ENCODE data around the gene EGFR. TPM values are rescaled to one million over a fixed set of nuclear protein-coding genes. Genes with fewer than 3 reads are reported as not detected.

EGFR gene
- total RNA-seq, 2 donors from 2014 or later, result 21.1 to 22.5 TPM

DNA sequence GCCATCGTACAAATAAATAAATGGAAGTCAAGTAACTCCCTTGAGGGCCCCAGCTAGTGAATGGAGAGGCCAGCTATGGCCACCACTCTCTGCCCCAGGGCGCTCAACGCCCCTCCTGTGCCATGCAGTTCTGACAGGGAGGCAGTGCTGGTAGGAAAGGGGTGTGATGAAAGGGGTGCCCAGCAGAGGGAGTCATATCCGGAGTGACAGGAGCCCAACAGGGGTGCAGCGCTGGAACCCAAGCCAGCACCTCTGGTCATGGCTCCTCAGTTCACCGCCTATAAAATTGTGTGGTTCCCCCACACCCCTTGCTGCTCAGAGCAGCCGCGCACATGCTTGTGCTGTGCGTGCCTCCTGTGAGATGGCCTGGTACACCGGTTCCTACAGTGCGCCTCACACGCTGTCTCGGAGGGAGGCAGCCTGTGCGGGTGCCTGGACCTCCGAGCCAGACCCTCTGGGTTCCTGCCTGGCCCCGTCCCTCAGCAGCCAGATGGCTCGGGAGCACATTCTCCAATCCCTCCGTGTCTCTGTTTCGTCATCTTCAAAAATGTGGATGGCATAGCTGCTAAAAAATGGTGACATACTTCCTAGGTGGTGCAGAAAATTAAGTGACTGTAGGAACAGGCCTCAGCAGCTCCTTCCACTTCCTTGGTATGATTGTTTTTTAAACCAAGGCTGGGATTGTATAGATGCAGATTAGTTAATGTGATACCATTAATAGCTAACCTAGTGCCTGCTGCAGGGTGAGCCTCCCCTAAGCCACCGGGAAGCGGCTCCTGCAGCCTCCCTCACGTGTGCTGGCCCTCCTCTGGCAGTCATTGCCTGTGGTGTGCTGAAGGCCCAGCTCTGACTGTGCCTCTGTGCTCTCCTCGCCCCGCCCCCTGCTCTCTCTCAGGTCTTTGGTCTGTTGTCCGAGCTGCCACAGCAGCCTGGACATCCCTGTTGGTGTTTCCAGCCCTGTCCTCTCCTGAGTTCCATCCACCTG is 125.8 kb downstream of the EGFR start:
- no peak overlapping the region for H3K27ac ChIP-seq
- H3K9me3 ChIP-seq, result no peaks in the 10 kb centered on the region
- H3K4me3 ChIP-seq, result no peak overlapping the region
- H3K27me3 ChIP-seq, result no peaks in the 10 kb centered on the region
- no peak for DNase-seq (ENCODE audit: low spot score)
- H3K4me1 ChIP-seq, result peaks cover 0 to 14% of the 10 kb centered on the region in 2 donors
- H3K36me3 ChIP-seq, result peaks cover 59% of the 10 kb centered on the region
- TF ChIP-seq CTCF (IDR thresholded peaks at IDR 0.05), result no peak

- H3K4me1 ChIP-seq, result peaks cover 0 to 4% of the 10 kb centered on the region in 2 donors
- H3K36me3 ChIP-seq, result peaks cover 59% of the 10 kb centered on the region
- no peaks in the 10 kb centered on the region for H3K9me3 ChIP-seq
- no peak for TF ChIP-seq CTCF (IDR thresholded peaks at IDR 0.05)
- no peak overlapping the region for H3K27ac ChIP-seq
- no peak overlapping the region for H3K4me3 ChIP-seq
- H3K27me3 ChIP-seq, result no peaks in the 10 kb centered on the region
- DNase-seq (ENCODE audit: low spot score), result no peak
Measured at GRCh38 chr7:55145606-55146005, 126.8 kb downstream of the EGFR start.

- DNase-seq (ENCODE audit: low spot score), result no peak
- no peak for TF ChIP-seq CTCF (IDR thresholded peaks at IDR 0.05)
- peaks cover 68% of the 10 kb centered on the region for H3K36me3 ChIP-seq
- no peak overlapping the region for H3K27ac ChIP-seq
- H3K4me1 ChIP-seq, result no peaks in the 10 kb centered on the region
- no peaks in the 10 kb centered on the region for H3K27me3 ChIP-seq
- H3K4me3 ChIP-seq, result no peak overlapping the region
- H3K9me3 ChIP-seq, result no peaks in the 10 kb centered on the region
Measured at GRCh38 chr7:55147101-55147500, 128.3 kb downstream of the EGFR start.

- no peaks in the 10 kb centered on the region for H3K9me3 ChIP-seq
- no peaks in the 10 kb centered on the region for H3K4me1 ChIP-seq
- TF ChIP-seq CTCF (IDR thresholded peaks at IDR 0.05), result no peak
- peaks cover 66% of the 10 kb centered on the region for H3K36me3 ChIP-seq
- H3K27ac ChIP-seq, result no peak overlapping the region
- H3K4me3 ChIP-seq, result no peak overlapping the region
- DNase-seq (ENCODE audit: low spot score), result no peak
- H3K27me3 ChIP-seq, result no peaks in the 10 kb centered on the region
Measured at GRCh38 chr7:55147736-55148135, 128.9 kb downstream of the EGFR start.

DNA sequence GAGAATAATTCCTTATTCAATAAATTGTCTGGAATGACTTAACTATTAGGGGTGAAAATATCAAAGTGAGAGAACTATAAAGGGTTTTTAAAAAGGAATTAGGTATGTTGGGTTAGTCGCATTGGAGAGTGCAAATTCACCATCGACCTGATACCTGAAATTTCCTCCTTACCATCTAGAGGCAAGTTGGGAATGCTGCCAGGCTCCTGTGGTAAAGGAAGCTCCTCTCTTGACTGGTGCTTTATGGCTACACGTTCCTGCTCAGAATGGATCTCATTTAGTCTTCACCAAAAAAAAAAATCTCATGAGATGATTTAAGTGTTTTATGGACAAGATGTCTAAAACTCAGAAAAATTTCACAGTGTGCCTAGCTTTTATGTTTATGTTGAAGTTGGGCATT is 129.8 kb downstream of the EGFR start:
- H3K4me1 ChIP-seq, result no peaks in the 10 kb centered on the region
- peaks cover 65% of the 10 kb centered on the region for H3K36me3 ChIP-seq
- H3K27me3 ChIP-seq, result no peaks in the 10 kb centered on the region
- no peak for DNase-seq (ENCODE audit: low spot score)
- no peak overlapping the region for H3K27ac ChIP-seq
- H3K4me3 ChIP-seq, result no peak overlapping the region
- TF ChIP-seq CTCF (IDR thresholded peaks at IDR 0.05), result no peak
- H3K9me3 ChIP-seq, result no peaks in the 10 kb centered on the region
